Ovary (tissue), 9 donors: Measurements from ENCODE around the gene FAM222A. TPM values are rescaled to one million over a fixed set of nuclear protein-coding genes. Genes with fewer than 3 reads are reported as not detected.

ENCODE experiments used
- DNase-seq, 5 donors: peaks; one replicate each; pipeline ENCODE4 v3.0.0-alpha.2; 2019 to 2020
- H3K27ac ChIP-seq, 2 donors: fragments of 200-600 bp; one replicate each; pipeline versions ENCODE4 v1.5.1 to v1.8.0; 2019 to 2022
- H3K27me3 ChIP-seq: fragments of 200-600 bp; one replicate; pipeline ENCODE4 v1.8.0; 2022
- H3K36me3 ChIP-seq: fragments of 200-600 bp; sonication (generic); one replicate; pipeline ENCODE4 v1.5.1; 2019
- H3K4me1 ChIP-seq: one replicate; pipeline ENCODE4 v1.8.1; 2013; ENCODE audit warnings: mild to moderate bottlenecking, moderate library complexity; ENCODE audit not compliant: insufficient read depth
- H3K4me3 ChIP-seq: fragments of 200-600 bp; sonication (generic); one replicate; pipeline ENCODE4 v1.5.1; 2017
- H3K9me3 ChIP-seq, 2 donors: fragments of 200-600 bp in 1 of 2; sonication (generic) in 1 of 2; one replicate each; pipeline versions ENCODE4 v1.5.1 to v1.8.1; 2013 to 2019; ENCODE audit warnings: mild to moderate bottlenecking in 1 of 2, moderate library complexity in 1 of 2
- CTCF ChIP-seq, 3 donors: fragments of 450-650 bp in 2 of 3; fragments of 200-600 bp in 1 of 3; IDR thresholded peaks; one replicate each; pipeline versions ENCODE4 v1.5.1 to v1.8.0; 2016 to 2022; ENCODE audit warnings: antibody characterized with exemption in 3 of 3, mild to moderate bottlenecking in 1 of 3
- EP300 ChIP-seq: sonication (generic); formaldehyde crosslinking; IDR thresholded peaks from one replicate; pipeline ENCODE4 v1.6.1; 2017; ENCODE audit warnings: antibody characterized with exemption
- POLR2A ChIP-seq: fragments of 450-650 bp; IDR thresholded peaks from one replicate; pipeline ENCODE4 v1.6.1; 2017; ENCODE audit warnings: antibody characterized with exemption, mild to moderate bottlenecking, moderate library complexity
- WGBS, 3 donors: extraction: QIAGEN DNeasy Blood & Tissue Kit in 1 of 3; methylation state at CpG; one replicate each; pipeline versions ENCODE4 v1.1.5 to v1.1.7; 2013 to 2017; 5-methylcytosine and 5-hydroxymethylcytosine counted together
- intact Hi-C, 4 donors: fragments of 100-400 bp; cut with DNase I; formaldehyde crosslinking; loops; one replicate each; pipeline versions ENCODE4 v1.11.0 to v1.15.1; 2022 to 2023
- polyA plus RNA-seq, 2 donors: library from polyadenylated mRNA; stranded (reverse); fragments of 200-250 nt in 1 of 2; fragments of 350-450 nt in 1 of 2; fragmentation: Illumina TruSeq in 1 of 2; extraction: RNeasy Lipid Tissue Mini Kit (QIAGEN cat#74804) in 1 of 2; gene quantifications; one replicate each; pipeline ENCODE4 v1.2.3, GENCODE V29; 2013 to 2014
- total RNA-seq, 7 donors: library from RNA; depleted of rRNA in 2 of 7; stranded (reverse); fragments of >200 nt in 2 of 7; fragmentation: NEBNext Ultra II Directional in 3 of 7; extraction: Animal tissue kit (Norgen Biotek cat#: 25700) in 3 of 7; gene quantifications; one replicate each; pipeline versions ENCODE4 v1.1.0 to v1.2.4, GENCODE V29; 2016 to 2023
- donor health status: DM: no; HTN: no; CAD: no; lungs with moderate emphysema.
- donor health status: DM: no; HTN: no; CAD: no.
- donor health status: Bipolar disorder and iron deficiency.
- donor health status: DM: yes; HTN: yes; CAD: no.
- donor health status: DM: no; HTN: no; CAD: no.
- donor health status: DM: yes; HTN: yes; CAD: no.

FAM222A gene
- total and polyA plus RNA-seq, 9 donors = 4.8 to 28.4 (median 13.7) TPM

- no peak for TF ChIP-seq CTCF (IDR thresholded peaks at IDR 0.05)
- no peak for TF ChIP-seq EP300
- TF ChIP-seq POLR2A = no peak
- Histone ChIP-seq H3K27me3 (no peaks in the 10 kb centered on the region), H3K9me3 (no peaks in the 10 kb centered on the region), H3K36me3 (no peaks in the 10 kb centered on the region), H3K4me1 (peaks cover 19% of the 10 kb centered on the region), H3K27ac (no peak overlapping the region), H3K4me3 (no peak overlapping the region)
- intact Hi-C loops = loop anchor here in 1 of 4 donors (10.0 kb wide), 1 partner anchor 246 kb away; no protein-coding TSS in a partner anchor
- peak in 4 of 5 donors; percentile 19 to 45 (median 22) for DNase-seq
- WGBS, 3 donors = 58 to 64% (median 63%) methylated on average over 16 of the region's 16 CpGs
These were observed 47.6 kb downstream of the FAM222A start for GRCh38 chr12:109760930-109761921.

GRCh38 chr12:109762071-109762672, 48.5 kb downstream of the FAM222A start:
- Histone ChIP-seq H3K4me3 (no peak overlapping the region), H3K36me3 (no peaks in the 10 kb centered on the region), H3K9me3 (no peaks in the 10 kb centered on the region), H3K27me3 (no peaks in the 10 kb centered on the region), H3K4me1 (peaks cover 19% of the 10 kb centered on the region), H3K27ac (no peak overlapping the region)
- 89 to 93% (median 91%) methylated on average over 12 of the region's 12 CpGs for WGBS, 3 donors
- peak in 4 of 5 donors; percentile 11 to 26 (median 15) for DNase-seq
- intact Hi-C loops = loop anchor here in 1 of 4 donors (10.0 kb wide), 1 partner anchor 247 kb away; no protein-coding TSS in a partner anchor
- no peak for TF ChIP-seq EP300
- no peak for TF ChIP-seq POLR2A
- TF ChIP-seq CTCF (IDR thresholded peaks at IDR 0.05) = no peak

- TF ChIP-seq CTCF (IDR thresholded peaks at IDR 0.05) = no peak
- TF ChIP-seq POLR2A = no peak
- TF ChIP-seq EP300 = no peak
- Histone ChIP-seq H3K4me3 (no peak overlapping the region), H3K27ac (no peak overlapping the region), H3K36me3 (no peaks in the 10 kb centered on the region), H3K9me3 (no peaks in the 10 kb centered on the region), H3K4me1 (peaks cover 19% of the 10 kb centered on the region), H3K27me3 (no peaks in the 10 kb centered on the region)
- intact Hi-C loops = loop anchor here in 1 of 4 donors (10.0 kb wide), 1 partner anchor 248 kb away; no protein-coding TSS in a partner anchor
- peak in 3 of 5 donors; percentile 8 to 21 (median 10) for DNase-seq
- 75 to 100% (median 100%) methylated on average over 2 of the region's 2 CpGs for WGBS, 3 donors
These were observed 49.1 kb downstream of the FAM222A start for GRCh38 chr12:109762673-109763191.

GRCh38 chr12:109763201-109763841, 49.7 kb downstream of the FAM222A start:
- DNase-seq = peak in 2 of 5 donors; percentile 2 to 8
- no peak overlapping the region for H3K4me3 ChIP-seq

More at GRCh38 chr12:109763201-109763841, 49.7 kb downstream of the FAM222A start:
- TF ChIP-seq EP300 = no peak
- TF ChIP-seq CTCF (IDR thresholded peaks at IDR 0.05) = no peak
- no peak for TF ChIP-seq POLR2A
- intact Hi-C loops = loop anchor here in 1 of 4 donors (10.0 kb wide), 1 partner anchor 249 kb away; no protein-coding TSS in a partner anchor
- H3K27ac ChIP-seq = no peak overlapping the region
- H3K9me3 ChIP-seq = no peaks in the 10 kb centered on the region
- H3K27me3 ChIP-seq = no peaks in the 10 kb centered on the region
- 94 to 95% (median 94%) methylated on average over 3 of the region's 3 CpGs for WGBS, 3 donors
- H3K36me3 ChIP-seq = no peaks in the 10 kb centered on the region
- peaks cover 19% of the 10 kb centered on the region for H3K4me1 ChIP-seq
